Diencephalon (tissue), 1 donor: ENCODE results near the gene BORCS6. TPM values are rescaled to one million over a fixed set of nuclear protein-coding genes. Genes with fewer than 3 reads are reported as not detected.

Experiments used
- total RNA-seq: library from RNA; depleted of rRNA; stranded (reverse); fragments of >200 nt; gene quantifications from one replicate; pipeline ENCODE4 v1.2.3, GENCODE V29; 2014

BORCS6 gene
- total RNA-seq: 5.1 TPM

GRCh38 chr17:8189711-8190477 lies at the start of gene BORCS6:
Gene BORCS6 (minus strand): TSS chr17:8190180. CDS start chr17:8190140, 40 bp downstream.

GRCh38 chr17:8209907-8210760 lies 20.2 kb upstream of the BORCS6 start, which contains the start of gene AURKB:
Gene AURKB (minus strand): TSS chr17:8210575. CDS start chr17:8210224, 351 bp downstream.

GRCh38 chr17:8176197-8176940 lies 13.6 kb downstream of the BORCS6 start, which contains the start of gene TMEM107:
Gene TMEM107 (minus strand): TSS chr17:8176380. CDS start chr17:8176286, 94 bp downstream.

GRCh38 chr17:8162233-8162996 lies 27.6 kb downstream of the BORCS6 start, which contains the start of gene VAMP2:
Gene VAMP2 (minus strand): TSS chr17:8162948. CDS start chr17:8162879, 69 bp downstream.

GRCh38 chr17:8152112-8152775 lies 37.7 kb downstream of the BORCS6 start, which contains the start of gene PER1:
Gene PER1 (minus strand): TSS chr17:8152404. CDS start chr17:8150706, 1,698 bp downstream.

Other genes with a start within 250 kb of the BORCS6 start
- not detected for gene GUCY2D, start 187.6 kb downstream of the BORCS6 start, total RNA-seq
- gene ALOX15B, start 151.1 kb downstream of the BORCS6 start, total RNA-seq: not detected
- not detected for gene ALOX12B, start 102.5 kb downstream of the BORCS6 start, total RNA-seq
- 0.69 TPM for gene ALOXE3, start 71.7 kb downstream of the BORCS6 start, total RNA-seq
- 0.46 TPM for gene HES7, start 66.1 kb downstream of the BORCS6 start, total RNA-seq
- gene PER1, start 37.8 kb downstream of the BORCS6 start, total RNA-seq: 9.0 TPM
- 86.5 TPM for gene VAMP2, start 27.2 kb downstream of the BORCS6 start, total RNA-seq
- gene TMEM107, start 13.8 kb downstream of the BORCS6 start, total RNA-seq: 31.4 TPM
- 6.9 TPM for gene AURKB, start 20.4 kb upstream of the BORCS6 start, total RNA-seq
- gene CTC1, start 57.9 kb upstream of the BORCS6 start, total RNA-seq: 15.9 TPM
- gene PFAS, start 59.1 kb upstream of the BORCS6 start, total RNA-seq: 23.1 TPM
- gene RANGRF, start 98.5 kb upstream of the BORCS6 start, total RNA-seq: 12.7 TPM
- gene SLC25A35, start 105.2 kb upstream of the BORCS6 start, total RNA-seq: 0.46 TPM
- 1.6 TPM for gene ARHGEF15, start 120.1 kb upstream of the BORCS6 start, total RNA-seq
- not detected for gene ODF4, start 149.7 kb upstream of the BORCS6 start, total RNA-seq
- gene RPL26, start 193.0 kb upstream of the BORCS6 start, total RNA-seq: 3,063 TPM
- not detected for gene RNF222, start 207.6 kb upstream of the BORCS6 start, total RNA-seq
- gene NDEL1, start 245.7 kb upstream of the BORCS6 start, total RNA-seq: 57.9 TPM